Testis (tissue), 2 donors: ENCODE data around the gene GOT1.

Experiments used
- CTCF ChIP-seq, 3 experiments: fragments of 450-650 bp in 2 of 3; fragments of 200-600 bp in 1 of 3; sonication (generic) in 1 of 3; IDR thresholded peaks; one replicate each; pipeline ENCODE4 v1.5.1; 2016 to 2019; ENCODE audit warnings: antibody characterized with exemption in 3 of 3, mild to moderate bottlenecking in 2 of 3, moderate library complexity in 1 of 3
- POLR2A ChIP-seq: fragments of 450-650 bp; IDR thresholded peaks from one replicate; pipeline ENCODE4 v1.6.1; 2017; ENCODE audit warnings: antibody characterized with exemption, mild to moderate bottlenecking, moderate library complexity

GRCh38 chr10:99365311-99365710 is 65.1 kb downstream of the GOT1 start:
- TF ChIP-seq CTCF (IDR thresholded peaks at IDR 0.05) (no peak), POLR2A (no peak)
